CD4-positive, alpha-beta T cell (primary cell): ENCODE measurements around the gene NCKAP5. TPM values are rescaled to one million over a fixed set of nuclear protein-coding genes. Genes with fewer than 3 reads are reported as not detected.

Experiments used
- ATAC-seq: fragments of 200-7000 bp; cut with Tn5 transposase; one replicate; pipeline ENCODE4 v1.10.0; 2022; ENCODE audit warnings: mild to moderate bottlenecking; ENCODE audit not compliant: poor library complexity
- CTCF ChIA-PET: fragments of 350-600 bp; sonication (Branson Sonifier 250); formaldehyde crosslinking; loops from one replicate; lab custom pipeline; 2021; ENCODE audit warnings: antibody characterized with exemption, inconsistent platforms; lab: Charles Lee
- POLR2A ChIA-PET: fragments of 350-600 bp; sonication (Branson Sonifier 250); formaldehyde crosslinking; loops from one replicate; lab custom pipeline; 2021; ENCODE audit warnings: antibody characterized with exemption, inconsistent platforms; lab: Charles Lee
- DNase-seq, 14 experiments: peaks; one replicate each; pipeline ENCODE4 v3.0.0-alpha.2; 2013 to 2020; ENCODE audit warnings: mixed read lengths in 2 of 14
- H3K27ac ChIP-seq, 2 donors: one replicate each; pipeline versions ENCODE4 v1.5.1 to v1.7.0; 2013; ENCODE audit warnings: low read length in 2 of 2, low read depth in 1 of 2, mild to moderate bottlenecking in 1 of 2
- H3K27me3 ChIP-seq, 2 experiments: 1 replicate in 1 of 2; 2 replicates in 1 of 2; pipeline versions ENCODE4 v1.6.1 to v1.7.0; 2013; ENCODE audit warnings: low read length in 2 of 2, control low read depth in 1 of 2, mild to moderate bottlenecking in 1 of 2, moderate library complexity in 1 of 2; ENCODE audit not compliant: insufficient read depth in 2 of 2, control insufficient read depth in 1 of 2
- H3K36me3 ChIP-seq: one replicate; pipeline ENCODE4 v1.6.1; 2013; ENCODE audit warnings: low read length, control low read depth; ENCODE audit not compliant: insufficient read depth
- H3K4me1 ChIP-seq: one replicate; pipeline ENCODE4 v1.6.1; 2013; ENCODE audit warnings: low read length, control low read depth; ENCODE audit not compliant: insufficient read depth
- H3K4me3 ChIP-seq: one replicate; pipeline ENCODE4 v1.5.1; 2013; ENCODE audit warnings: mild to moderate bottlenecking, low read length, moderate library complexity
- H3K9me3 ChIP-seq, 2 experiments: 1 replicate in 1 of 2; 2 replicates in 1 of 2; pipeline versions ENCODE4 v1.6.1 to v1.7.0; 2013; ENCODE audit warnings: low read length in 2 of 2, mild to moderate bottlenecking in 2 of 2, control low read depth in 1 of 2, moderate library complexity in 1 of 2; ENCODE audit not compliant: control insufficient read depth in 1 of 2, insufficient read depth in 1 of 2
- H3K27ac Mint-ChIP-seq: one replicate; pipeline ENCODE4 v1.8.0; 2020; ENCODE audit warnings: mixed read lengths
- H3K27me3 Mint-ChIP-seq: one replicate; pipeline ENCODE4 v1.8.0; 2021; ENCODE audit warnings: mixed read lengths
- H3K36me3 Mint-ChIP-seq: one replicate; pipeline ENCODE4 v1.8.0; 2021; ENCODE audit warnings: low read depth, mixed read lengths
- H3K4me1 Mint-ChIP-seq: one replicate; pipeline ENCODE4 v1.8.0; 2021; ENCODE audit warnings: low read depth, mixed read lengths
- H3K4me3 Mint-ChIP-seq: one replicate; pipeline ENCODE4 v1.8.0; 2020; ENCODE audit warnings: mild to moderate bottlenecking, mixed read lengths
- H3K9me3 Mint-ChIP-seq: one replicate; pipeline ENCODE4 v1.8.0; 2020; ENCODE audit warnings: mixed read lengths
- CTCF ChIP-seq: fragments of 200-600 bp; IDR thresholded peaks from one replicate; pipeline ENCODE4 v1.8.0; 2022; ENCODE audit warnings: antibody characterized with exemption, mild to moderate bottlenecking
- intact Hi-C, 2 experiments: fragments of 100-400 bp; cut with DNase I in 1 of 2; cut with micrococcal nuclease in 1 of 2; formaldehyde crosslinking; loops; one replicate each; pipeline versions ENCODE4 v1.15.1 to v1.9.0; 2023 to 2025; cut with DNase I, micrococcal nuclease
- total RNA-seq, 174 experiments: library from RNA in 2 of 174; stranded (reverse) in 2 of 174; gene quantifications; one replicate each; pipeline ENCODE4 v1.2.3 and lab custom pipeline; 2021 to 2026

Gene NCKAP5
- total RNA-seq, 2 experiments from 2014 or later = not detected

- no peak overlapping the region for H3K4me3 ChIP-seq
- no peak for DNase-seq
- H3K27ac ChIP-seq = no peak overlapping the region
- H3K9me3 ChIP-seq = peaks cover 0 to 10% of the 10 kb centered on the region in 2 experiments
- ChIA-PET CTCF (no interaction called here), POLR2A (no interaction called here)
- ATAC-seq = no peak
- Mint-ChIP-seq H3K4me3 (no peak overlapping the region), H3K27ac (no peak overlapping the region), H3K27me3 (peaks cover 3% of the 10 kb centered on the region), H3K9me3 (peaks cover 4% of the 10 kb centered on the region), H3K4me1 (no peaks in the 10 kb centered on the region), H3K36me3 (no peaks in the 10 kb centered on the region)
- H3K36me3 ChIP-seq = no peaks in the 10 kb centered on the region
- TF ChIP-seq CTCF = no peak
- intact Hi-C loops = no loop called here
- no peaks in the 10 kb centered on the region for H3K27me3 ChIP-seq
- H3K4me1 ChIP-seq = no peaks in the 10 kb centered on the region
Observed at GRCh38 chr2:133442393-133442792, 125.9 kb downstream of the NCKAP5 start.

GRCh38 chr2:133439565-133439920 is 128.7 kb downstream of the NCKAP5 start:
- DNase-seq (no peak), ATAC-seq (no peak)
- Histone ChIP-seq H3K4me1 (no peaks in the 10 kb centered on the region), H3K27me3 (no peaks in the 10 kb centered on the region), H3K36me3 (no peaks in the 10 kb centered on the region), H3K4me3 (no peak overlapping the region), H3K27ac (no peak overlapping the region), H3K9me3 (peaks cover 0 to 10% of the 10 kb centered on the region in 2 experiments)
- CTCF ChIA-PET = no interaction called here
- no peak overlapping the region for H3K27ac Mint-ChIP-seq
- H3K9me3 Mint-ChIP-seq = no peaks in the 10 kb centered on the region
- H3K4me1 Mint-ChIP-seq = no peaks in the 10 kb centered on the region
- TF ChIP-seq CTCF = no peak
- H3K36me3 Mint-ChIP-seq = no peaks in the 10 kb centered on the region
- intact Hi-C loops = no loop called here
- H3K27me3 Mint-ChIP-seq = peaks cover 3% of the 10 kb centered on the region
- POLR2A ChIA-PET = no interaction called here
- H3K4me3 Mint-ChIP-seq = no peak overlapping the region

- ATAC-seq = no peak
- Histone ChIP-seq H3K9me3 (peaks cover 0 to 10% of the 10 kb centered on the region in 2 experiments), H3K27ac (no peak overlapping the region), H3K27me3 (no peaks in the 10 kb centered on the region), H3K4me1 (no peaks in the 10 kb centered on the region), H3K36me3 (no peaks in the 10 kb centered on the region), H3K4me3 (no peak overlapping the region)
- H3K9me3 Mint-ChIP-seq = no peaks in the 10 kb centered on the region
- H3K4me3 Mint-ChIP-seq = no peak overlapping the region
- H3K36me3 Mint-ChIP-seq = no peaks in the 10 kb centered on the region
- TF ChIP-seq CTCF = no peak
- intact Hi-C loops = no loop called here
- no peak overlapping the region for H3K27ac Mint-ChIP-seq
- CTCF ChIA-PET = interaction anchor here (1.2 kb wide), 1 partner anchor 12 kb away, joined by 4 read pairs; no protein-coding TSS in a partner anchor
- no peaks in the 10 kb centered on the region for H3K4me1 Mint-ChIP-seq
- POLR2A ChIA-PET = no interaction called here
- H3K27me3 Mint-ChIP-seq = peaks cover 3% of the 10 kb centered on the region
- no peak for DNase-seq
Observed at GRCh38 chr2:133438848-133439564, 129.3 kb downstream of the NCKAP5 start.
